DMS53 treated with DMSO at 0.1 percent for 48 hours (cell line): ENCODE measurements around the gene TOGARAM2.
"Not testable (repeated sequence)": the region's sequence is repeated elsewhere in the genome, so short reads cannot be mapped to it uniquely, and the experiment has no call there.

Source experiments
- DNase-seq: peaks from one replicate; lab custom pipeline; 2025; ENCODE audit not compliant: unreplicated experiment; lab: John Stamatoyannopoulos, UW

TOGARAM2 gene

GRCh38 chr2:28976584-28976983, 4.5 kb upstream of the TOGARAM2 start:
- no peak for DNase-seq

DNA sequence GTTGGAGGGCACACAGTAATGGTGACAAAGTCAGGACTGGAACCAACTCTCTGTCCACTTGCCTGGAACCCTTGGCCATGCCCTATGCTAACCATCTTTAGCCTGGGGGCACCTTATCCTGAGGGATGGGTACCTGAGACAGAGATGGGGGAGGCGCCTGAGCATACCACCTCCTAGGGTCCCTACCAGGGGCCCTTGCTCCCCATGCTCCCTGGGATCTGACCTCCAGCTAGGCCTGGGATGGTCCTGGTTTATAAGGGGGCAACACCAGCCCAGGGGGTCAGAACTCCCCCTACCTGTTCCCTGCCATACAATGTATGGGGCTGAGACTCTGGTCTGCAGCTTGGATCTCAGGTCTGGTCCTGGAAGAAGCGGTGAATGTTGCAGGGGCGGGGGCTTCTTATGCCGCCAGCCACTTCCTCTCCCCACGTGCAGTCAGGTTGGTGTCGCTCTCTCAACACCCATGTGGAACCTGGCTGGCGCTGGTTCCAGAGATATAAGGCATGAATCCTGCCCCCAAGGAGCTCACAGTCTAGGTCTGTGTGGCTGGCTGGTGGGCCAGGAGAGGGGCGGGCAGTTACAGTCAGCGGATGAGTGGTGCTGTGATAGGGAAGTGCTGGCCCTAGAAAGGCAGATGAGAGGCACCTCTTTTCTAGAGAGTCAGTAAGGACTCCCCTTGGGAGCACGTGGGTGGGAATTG, 3.8 kb upstream of the TOGARAM2 start:
- no peak for DNase-seq

- not testable (repeated sequence) for DNase-seq
Measured at GRCh38 chr2:28978001-28978400, 3.1 kb upstream of the TOGARAM2 start.

GRCh38 chr2:28978606-28979005, 2.5 kb upstream of the TOGARAM2 start:
- no peak for DNase-seq

GRCh38 chr2:28979041-28979440, 2.1 kb upstream of the TOGARAM2 start:
- DNase-seq: no peak

DNA sequence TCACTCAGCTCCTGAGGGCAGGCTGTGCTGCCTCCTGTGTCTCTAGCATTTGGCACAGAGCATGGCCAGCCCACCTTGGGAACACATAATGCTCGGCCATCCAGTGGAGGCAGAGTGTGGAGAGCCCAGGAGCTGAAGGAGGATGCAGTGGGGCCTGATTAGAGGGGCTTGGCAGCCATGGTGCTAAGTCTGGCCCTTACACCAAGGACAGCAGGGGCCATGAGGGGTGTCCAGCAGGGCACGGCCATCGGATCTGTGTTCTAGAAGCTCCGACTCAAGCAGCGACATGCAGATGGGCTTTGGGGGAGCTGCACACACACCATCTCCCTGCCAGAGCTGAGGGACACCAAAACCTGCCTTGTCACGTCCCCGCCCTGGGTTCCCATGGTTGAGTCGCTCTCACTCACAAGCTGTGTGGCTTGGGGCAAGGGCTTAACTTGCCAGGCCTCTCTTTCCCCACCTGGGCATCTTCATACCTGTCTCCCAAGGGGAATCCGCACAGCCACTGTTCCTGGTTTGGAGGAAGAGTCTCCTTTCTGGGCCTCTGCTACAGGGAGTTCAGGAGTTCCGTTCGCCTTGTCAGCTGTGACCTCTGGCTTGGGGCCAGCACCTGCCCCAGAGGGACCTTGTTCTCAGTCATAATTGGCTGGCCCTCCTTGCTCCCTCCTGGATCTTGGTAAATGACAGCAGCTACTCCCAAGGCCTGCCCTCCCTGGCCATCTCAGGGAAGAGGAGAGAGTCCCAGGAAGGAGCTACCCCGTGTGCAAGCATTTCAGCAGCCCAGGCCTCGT, 1.3 kb upstream of the TOGARAM2 start:
- DNase-seq: no peak

DNA sequence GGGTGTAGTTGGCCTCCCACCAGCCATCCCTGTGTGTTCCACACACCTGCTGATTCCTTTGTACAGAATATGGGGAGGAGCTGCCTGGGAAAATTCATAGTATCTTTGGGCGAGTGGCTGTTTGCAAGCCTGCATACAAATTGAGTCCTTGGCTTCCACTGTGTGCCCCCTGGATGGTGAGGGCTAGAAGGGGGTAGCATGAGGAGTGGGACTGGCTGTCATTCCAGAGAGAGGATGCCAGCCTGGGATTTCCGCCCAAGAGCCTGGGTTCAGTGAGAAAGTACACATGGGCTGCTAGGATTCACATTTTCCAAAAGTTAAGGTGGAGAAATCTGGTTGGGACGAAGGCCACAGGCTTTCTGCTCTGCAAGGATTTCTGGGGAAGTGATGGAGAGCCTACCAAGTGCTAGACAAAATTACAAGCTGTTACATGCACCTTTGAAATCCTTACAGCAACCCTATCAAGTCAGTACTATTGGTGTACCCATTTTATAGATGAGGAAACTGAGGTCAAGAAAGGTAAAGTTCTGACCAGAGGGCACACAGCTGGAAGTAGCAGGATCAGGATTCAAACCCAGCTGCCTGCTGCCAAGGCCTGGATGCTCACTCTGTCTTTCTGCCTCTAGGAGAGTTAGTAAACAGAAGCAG, 606 bp upstream of the TOGARAM2 start:
- no peak for DNase-seq

- DNase-seq: no peak
Measured at GRCh38 chr2:28981620-28982376, 700 bp downstream of the TOGARAM2 start.

DNA sequence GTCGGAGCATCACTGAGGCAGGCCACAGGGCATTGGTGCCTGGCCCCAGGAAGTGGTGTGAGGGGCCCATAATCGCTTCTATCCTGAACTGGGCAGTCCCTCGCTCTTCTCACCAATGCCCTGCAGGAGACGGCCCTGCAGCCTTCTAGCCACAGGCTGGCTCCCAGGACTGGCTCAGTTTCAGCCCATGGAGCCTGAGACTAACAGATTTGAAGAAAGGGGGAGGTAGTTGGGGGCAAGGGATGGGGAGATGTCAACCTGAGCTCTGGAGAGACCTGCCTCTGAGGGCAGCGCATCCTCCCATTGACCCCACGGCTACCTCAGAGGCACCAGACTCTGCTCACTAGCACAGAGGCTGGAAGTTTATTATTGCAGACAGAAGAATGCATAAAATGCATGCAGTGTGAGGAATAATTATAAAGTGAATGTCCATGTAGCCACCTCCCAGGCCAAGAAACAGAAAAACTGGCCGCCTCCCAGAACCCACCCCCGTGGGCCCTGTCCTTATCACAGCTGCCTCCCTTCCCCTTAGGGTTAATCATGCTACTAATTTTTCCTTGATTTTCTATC, 1.4 kb downstream of the TOGARAM2 start:
- DNase-seq: no peak

DNA sequence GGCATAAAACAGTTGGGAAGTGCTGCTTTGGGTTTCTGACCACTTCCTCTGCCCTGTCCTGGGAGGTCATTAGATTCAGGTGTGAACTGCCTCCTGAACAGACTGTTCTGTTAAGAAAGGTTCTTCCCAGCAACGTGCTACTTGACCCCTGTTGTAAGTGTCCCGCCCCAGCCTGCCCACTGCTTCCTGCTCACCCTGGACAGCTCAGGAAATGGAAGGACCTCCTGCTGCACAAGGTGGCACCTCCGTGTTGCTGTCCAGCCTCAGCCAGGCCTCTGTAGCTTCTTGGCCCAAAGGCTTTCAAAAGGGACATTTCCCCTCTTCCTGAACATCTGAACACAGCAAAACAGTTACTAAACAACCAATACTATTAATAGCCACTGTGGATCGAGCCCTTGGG, 5.3 kb downstream of the TOGARAM2 start:
- no peak for DNase-seq

DNA sequence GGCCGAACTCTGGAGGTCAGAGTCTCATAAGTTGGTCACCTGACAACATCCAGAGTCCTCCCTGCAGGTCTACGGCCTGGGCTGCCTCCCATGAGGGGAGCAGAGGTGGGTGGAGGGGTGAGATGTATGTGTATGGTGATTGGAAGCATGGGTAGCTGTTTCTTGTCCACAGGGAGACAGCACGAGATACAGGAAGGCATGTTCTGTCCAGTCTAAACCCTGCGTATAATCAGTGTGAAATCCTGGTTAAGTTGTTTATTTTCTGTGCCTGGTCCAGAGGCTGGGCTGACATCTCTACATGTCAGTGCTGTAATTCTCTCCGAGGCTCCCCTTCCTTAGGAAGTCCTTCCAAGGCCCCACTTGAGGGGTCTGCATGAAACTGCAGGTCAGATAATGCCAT, 8.9 kb downstream of the TOGARAM2 start:
- DNase-seq: no peak

- DNase-seq: no peak
Measured at GRCh38 chr2:28990445-28990844, 9.3 kb downstream of the TOGARAM2 start.

DNA sequence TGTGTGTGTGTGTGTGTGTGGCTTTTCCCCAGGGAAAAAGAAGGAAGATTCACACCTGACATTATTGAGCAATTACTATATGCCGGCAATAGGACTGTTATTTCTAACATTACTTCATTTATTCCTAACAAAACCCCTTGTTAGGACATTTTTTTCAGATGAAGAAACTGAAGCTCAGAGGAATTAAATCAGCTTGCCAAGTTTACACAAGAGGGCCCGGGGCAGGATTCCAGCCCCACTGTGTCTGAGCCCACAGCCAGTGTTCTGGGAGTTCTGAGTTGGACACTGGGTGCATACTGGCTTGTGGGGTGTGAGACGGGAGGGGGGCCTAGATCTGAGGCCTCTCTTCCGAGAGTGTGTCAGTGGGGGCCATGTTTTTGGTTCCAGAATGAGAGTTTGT, 9.9 kb downstream of the TOGARAM2 start:
- DNase-seq: no peak

- no peak for DNase-seq
Measured at GRCh38 chr2:28991460-28991859, 10.4 kb downstream of the TOGARAM2 start.

GRCh38 chr2:28993206-28993960, 12.3 kb downstream of the TOGARAM2 start:
- DNase-seq: no peak

DNA sequence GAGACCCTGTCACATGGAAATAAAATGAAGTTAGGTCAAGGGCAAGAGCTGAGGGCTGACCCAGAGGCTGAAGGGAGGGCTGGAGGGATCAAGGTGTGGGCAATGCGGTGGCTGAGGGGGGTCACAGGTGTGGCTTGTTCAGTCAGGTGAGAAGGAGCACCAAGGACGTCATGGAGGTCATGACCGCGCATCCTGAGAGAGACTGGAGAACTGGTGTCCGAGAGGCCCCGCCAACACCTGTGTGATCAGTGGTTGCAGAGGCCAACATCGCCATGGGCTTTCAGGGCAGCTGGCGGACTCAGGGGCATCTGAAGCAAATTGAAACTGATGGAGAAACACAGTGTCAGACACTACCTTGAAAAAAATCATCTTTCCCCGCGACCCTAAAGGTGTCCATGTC, 13.0 kb downstream of the TOGARAM2 start:
- no peak for DNase-seq

- DNase-seq: no peak
Measured at GRCh38 chr2:28994679-28995078, 13.6 kb downstream of the TOGARAM2 start.

GRCh38 chr2:28995765-28996750, 15.0 kb downstream of the TOGARAM2 start:
- no peak for DNase-seq

- DNase-seq: no peak
Measured at GRCh38 chr2:28997237-28997846, 16.2 kb downstream of the TOGARAM2 start.
